Stomach (tissue), 9 donors: ENCODE measurements around the gene SLC9A4. TPM values are rescaled to one million over a fixed set of nuclear protein-coding genes. Genes with fewer than 3 reads are reported as not detected.

Experiments
- DNase-seq, 2 donors: peaks; one replicate each; pipeline versions ENCODE4 v3.0.0 to v3.0.0-alpha.2; 2013 to 2019
- H3K27ac ChIP-seq, 5 donors: fragments of 200-600 bp in 4 of 5; sonication (generic) in 4 of 5; one replicate each; pipeline ENCODE4 v1.5.1; 2013 to 2019; ENCODE audit warnings: mild to moderate bottlenecking in 1 of 5, moderate library complexity in 1 of 5
- H3K27me3 ChIP-seq, 3 donors: fragments of 200-600 bp; sonication (generic); one replicate each; pipeline ENCODE4 v1.5.1; 2017 to 2019; ENCODE audit warnings: mixed run types in 1 of 3
- H3K36me3 ChIP-seq, 4 donors: fragments of 200-600 bp; sonication (generic); 1 replicate in 3 of 4; 2 replicates in 1 of 4; pipeline ENCODE4 v1.5.1; 2016 to 2019
- H3K4me1 ChIP-seq, 4 donors: fragments of 200-600 bp; sonication (generic); one replicate each; pipeline ENCODE4 v1.5.1; 2016 to 2019
- H3K4me3 ChIP-seq, 4 donors: fragments of 200-600 bp; sonication (generic) in 3 of 4; one replicate each; pipeline ENCODE4 v1.5.1; 2016 to 2019; ENCODE audit warnings: mild to moderate bottlenecking in 1 of 4
- H3K9me3 ChIP-seq, 4 donors: fragments of 200-600 bp; sonication (generic); one replicate each; pipeline ENCODE4 v1.5.1; 2016 to 2019
- CTCF ChIP-seq, 7 experiments: fragments of 450-650 bp in 4 of 7; fragments of 200-600 bp in 3 of 7; sonication (generic) in 3 of 7; IDR thresholded peaks; one replicate each; pipeline ENCODE4 v1.5.1; 2016 to 2019; ENCODE audit warnings: antibody characterized with exemption in 7 of 7, control low read depth in 2 of 7, mild to moderate bottlenecking in 1 of 7
- EP300 ChIP-seq: sonication (generic); formaldehyde crosslinking; IDR thresholded peaks from one replicate; pipeline ENCODE4 v1.6.1; 2017; ENCODE audit warnings: antibody characterized with exemption
- POLR2A ChIP-seq, 4 donors: fragments of 450-650 bp; IDR thresholded peaks; one replicate each; pipeline ENCODE4 v1.6.1; 2016; ENCODE audit warnings: antibody characterized with exemption in 4 of 4, control low read depth in 2 of 4, mild to moderate bottlenecking in 1 of 4, moderate library complexity in 1 of 4
- POLR2AphosphoS5 ChIP-seq, 3 donors: sonication (generic); formaldehyde crosslinking; IDR thresholded peaks; one replicate each; pipeline ENCODE4 v1.6.1; 2016; ENCODE audit warnings: antibody characterized with exemption in 3 of 3
- WGBS, 5 donors: extraction: QIAGEN DNeasy Blood & Tissue Kit in 3 of 5; methylation state at CpG; one replicate each; pipeline versions ENCODE4 v1.1.5 to v1.1.7; 2013 to 2018; 5-methylcytosine and 5-hydroxymethylcytosine counted together
- intact Hi-C: fragments of 100-400 bp; cut with DNase I; formaldehyde crosslinking; loops from one replicate; pipeline ENCODE4 v1.15.1; 2023; ENCODE audit warnings: low total_unique reads
- polyA plus RNA-seq, 3 donors: library from polyadenylated mRNA; stranded (reverse); fragments of 200-250 nt; gene quantifications; one replicate each; pipeline ENCODE4 v1.2.3, GENCODE V29; 2013
- total RNA-seq, 5 donors: library from RNA; depleted of rRNA; stranded (reverse); fragments of >200 nt; gene quantifications; one replicate each; pipeline versions ENCODE4 v1.1.0 to v1.2.3, GENCODE V29; 2014 to 2016
- donor health status: healthy with polysubstance abuse.
- donor health status: Bipolar disorder and iron deficiency.
- donor health status: healthy.

SLC9A4 gene
- total and polyA plus RNA-seq, 8 donors = 4.7 to 143 (median 92.4) TPM; not detected in 1

DNA sequence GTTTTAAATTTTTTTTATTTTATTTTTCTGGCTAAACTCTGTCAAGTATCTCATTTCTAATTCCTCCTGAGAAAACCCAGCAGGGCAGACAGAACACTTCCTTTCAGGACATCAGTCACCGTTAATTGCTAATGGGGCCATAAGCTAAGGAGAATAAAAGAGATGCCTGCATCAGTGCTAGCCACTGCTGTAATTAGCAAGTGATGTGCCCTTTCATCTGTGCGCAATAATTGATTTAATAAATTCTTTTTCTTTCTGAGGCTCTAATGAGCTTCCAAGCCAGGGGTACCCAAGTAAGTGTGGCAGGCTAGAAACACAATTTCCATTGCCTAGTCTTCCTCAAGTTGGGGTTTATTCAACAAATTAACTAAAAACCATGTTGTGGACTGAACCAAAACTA, 65.5 kb downstream of the SLC9A4 start:
- DNase-seq = no peak
- no peaks in the 10 kb centered on the region for H3K9me3 ChIP-seq
- H3K4me3 ChIP-seq = no peak overlapping the region
- 42 to 74% (median 47%) methylated on average over 2 of the region's 2 CpGs for WGBS, 5 donors
- no peaks in the 10 kb centered on the region for H3K27me3 ChIP-seq
- intact Hi-C loops = no loop called here
- peak overlapping the region in 4 of 5 donors; percentile 14 to 83 (median 48) for H3K27ac ChIP-seq
- no peak for TF ChIP-seq POLR2A (IDR thresholded peaks at IDR 0.05)
- TF ChIP-seq CTCF (IDR thresholded peaks at IDR 0.05) = no peak
- no peak for TF ChIP-seq EP300
- no peak for TF ChIP-seq POLR2AphosphoS5 (IDR thresholded peaks at IDR 0.05)
- H3K4me1 ChIP-seq = peaks cover 0 to 8% (median 6%) of the 10 kb centered on the region in 4 donors
- H3K36me3 ChIP-seq = no peaks in the 10 kb centered on the region

DNA sequence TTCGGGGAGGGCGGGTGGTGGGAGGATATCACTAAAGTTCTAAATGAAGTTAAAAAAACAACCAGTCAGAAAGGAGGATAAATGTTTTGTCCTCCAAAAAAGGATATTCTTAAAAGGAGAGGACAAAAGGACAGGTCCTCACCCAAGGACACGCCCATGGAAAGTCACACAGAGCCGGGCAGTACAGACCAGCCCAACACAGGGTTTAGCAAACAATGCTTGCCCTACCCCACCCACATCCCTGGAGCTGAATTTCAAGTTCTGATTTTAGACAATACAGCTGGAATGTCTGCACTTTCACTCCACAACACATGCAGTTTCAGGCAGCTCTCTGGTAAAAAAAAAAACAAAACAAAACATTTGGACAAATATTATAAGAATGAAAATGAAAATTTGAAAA, 67.9 kb downstream of the SLC9A4 start:
- peak in 2 of 3 donors; percentile 28 to 71 for TF ChIP-seq POLR2AphosphoS5 (IDR thresholded peaks at IDR 0.05)
- no peak for TF ChIP-seq CTCF (IDR thresholded peaks at IDR 0.05)
- Histone ChIP-seq H3K9me3 (no peaks in the 10 kb centered on the region), H3K27ac (peak overlapping the region; percentile 74 to 88 (median 81))

DNA sequence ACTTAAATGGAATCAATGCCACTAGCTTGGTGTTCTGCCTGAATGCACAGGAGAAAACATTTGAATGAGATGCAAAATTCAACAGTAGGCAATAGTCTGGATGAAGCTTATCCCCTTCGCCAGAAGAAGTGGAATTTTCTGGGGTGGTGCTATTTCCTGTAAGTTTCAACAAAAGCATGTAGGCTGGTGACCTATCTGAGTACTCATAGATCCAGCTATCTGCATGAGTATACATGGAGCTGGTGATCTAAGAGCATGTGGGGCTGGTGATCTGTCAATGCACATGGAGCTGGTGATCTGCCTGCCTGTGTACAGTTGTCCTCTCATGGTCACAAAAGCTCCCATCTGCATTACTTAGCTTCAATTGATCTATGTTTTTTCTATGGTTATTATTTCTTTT, 71.2 kb downstream of the SLC9A4 start:
- Histone ChIP-seq H3K27me3 (no peaks in the 10 kb centered on the region), H3K4me3 (no peak overlapping the region), H3K36me3 (no peaks in the 10 kb centered on the region), H3K4me1 (peaks cover 0 to 6% (median 3%) of the 10 kb centered on the region in 4 donors), H3K27ac (no peak overlapping the region), H3K9me3 (peaks cover 3 to 17% (median 13%) of the 10 kb centered on the region in 4 donors)
- intact Hi-C loops = no loop called here
- 79 to 89% (median 82%) methylated on average over 1 of the region's 1 CpG for WGBS, 5 donors
- TF ChIP-seq POLR2AphosphoS5 (IDR thresholded peaks at IDR 0.05) = no peak
- no peak for TF ChIP-seq CTCF (IDR thresholded peaks at IDR 0.05)
- TF ChIP-seq EP300 = no peak
- TF ChIP-seq POLR2A (IDR thresholded peaks at IDR 0.05) = no peak
- no peak for DNase-seq

More for the DNA sequence above, 67.9 kb downstream of the SLC9A4 start:
- intact Hi-C loops = no loop called here
- no peaks in the 10 kb centered on the region for H3K27me3 ChIP-seq
- peak; percentile 85 to 90 for DNase-seq
- WGBS, 5 donors = 22 to 48% (median 30%) methylated on average over 3 to 4 of the region's 4 CpGs
- H3K4me1 ChIP-seq = peaks cover 0 to 8% (median 6%) of the 10 kb centered on the region in 4 donors
- no peaks in the 10 kb centered on the region for H3K36me3 ChIP-seq
- no peak overlapping the region for H3K4me3 ChIP-seq

GRCh38 chr2:102547462-102547861, 74.4 kb downstream of the SLC9A4 start:
- Histone ChIP-seq H3K27ac (no peak overlapping the region), H3K4me3 (no peak overlapping the region), H3K36me3 (no peaks in the 10 kb centered on the region), H3K9me3 (peaks cover 10 to 24% (median 22%) of the 10 kb centered on the region in 4 donors), H3K27me3 (no peaks in the 10 kb centered on the region), H3K4me1 (no peaks in the 10 kb centered on the region)
- 86 to 92% (median 90%) methylated on average over 2 of the region's 2 CpGs for WGBS, 5 donors
- no peak for DNase-seq
- intact Hi-C loops = no loop called here
- no peak for TF ChIP-seq POLR2A (IDR thresholded peaks at IDR 0.05)
- TF ChIP-seq POLR2AphosphoS5 (IDR thresholded peaks at IDR 0.05) = no peak
- no peak for TF ChIP-seq CTCF (IDR thresholded peaks at IDR 0.05)
- TF ChIP-seq EP300 = no peak
